ENCODE data around the gene COL11A2.

Gene COL11A2

GRCh38 chr6:33128318-33128717 is 63.9 kb downstream of the COL11A2 start:
- Histone ChIP-seq H3K4me3 (no peak overlapping the region), H3K27ac (no peak overlapping the region), H3K36me3 (ENCODE audit: insufficient read depth, low read length) (no peaks in the 10 kb centered on the region), H3K9me3 (ENCODE audit: low read depth, low read length) (no peaks in the 10 kb centered on the region), H3K9ac (ENCODE audit: insufficient read length) (no peak overlapping the region)
- DNase-seq (ENCODE audit: low read depth, low spot score): no peak
- TF ChIP-seq EZH2 (IDR thresholded peaks at IDR 0.05) (no peak), FOXP2 (optimal IDR thresholded peaks at IDR 0.05; ENCODE audit: control extremely low read depth, extremely low read length, insufficient read depth) (no peak), POLR2AphosphoS5 (IDR thresholded peaks at IDR 0.05; ENCODE audit: borderline replicate concordance, low read depth, low read length) (no peak)

- Histone ChIP-seq H3K36me3 (ENCODE audit: insufficient read depth, low read length) (no peaks in the 10 kb centered on the region), H3K4me3 (no peak overlapping the region), H3K27ac (no peak overlapping the region), H3K9ac (ENCODE audit: insufficient read length) (no peak overlapping the region), H3K9me3 (ENCODE audit: low read depth, low read length) (no peaks in the 10 kb centered on the region)
- TF ChIP-seq POLR2AphosphoS5 (IDR thresholded peaks at IDR 0.05; ENCODE audit: borderline replicate concordance, low read depth, low read length) (no peak), EZH2 (IDR thresholded peaks at IDR 0.05) (no peak), FOXP2 (optimal IDR thresholded peaks at IDR 0.05; ENCODE audit: control extremely low read depth, extremely low read length, insufficient read depth) (no peak)
- DNase-seq (ENCODE audit: low read depth, low spot score): no peak
Measured at GRCh38 chr6:33126101-33126714, 66.1 kb downstream of the COL11A2 start.

GRCh38 chr6:33124947-33125346 is 67.3 kb downstream of the COL11A2 start:
- no peak for DNase-seq (ENCODE audit: low read depth, low spot score)
- Histone ChIP-seq H3K4me3 (no peak overlapping the region), H3K9me3 (ENCODE audit: low read depth, low read length) (no peaks in the 10 kb centered on the region), H3K9ac (ENCODE audit: insufficient read length) (no peak overlapping the region), H3K36me3 (ENCODE audit: insufficient read depth, low read length) (no peaks in the 10 kb centered on the region), H3K27ac (no peak overlapping the region)
- TF ChIP-seq POLR2AphosphoS5 (IDR thresholded peaks at IDR 0.05; ENCODE audit: borderline replicate concordance, low read depth, low read length): no peak
- no peak for TF ChIP-seq EZH2 (IDR thresholded peaks at IDR 0.05)
- TF ChIP-seq FOXP2 (optimal IDR thresholded peaks at IDR 0.05; ENCODE audit: control extremely low read depth, extremely low read length, insufficient read depth): no peak

- Histone ChIP-seq H3K4me3 (no peak overlapping the region), H3K36me3 (ENCODE audit: insufficient read depth, low read length) (no peaks in the 10 kb centered on the region), H3K9ac (ENCODE audit: insufficient read length) (no peak overlapping the region), H3K27ac (no peak overlapping the region), H3K9me3 (ENCODE audit: low read depth, low read length) (no peaks in the 10 kb centered on the region)
- TF ChIP-seq POLR2AphosphoS5 (IDR thresholded peaks at IDR 0.05; ENCODE audit: borderline replicate concordance, low read depth, low read length): no peak
- no peak for TF ChIP-seq EZH2 (IDR thresholded peaks at IDR 0.05)
- TF ChIP-seq FOXP2 (optimal IDR thresholded peaks at IDR 0.05; ENCODE audit: control extremely low read depth, extremely low read length, insufficient read depth): no peak
- no peak for DNase-seq (ENCODE audit: low read depth, low spot score)
Measured at GRCh38 chr6:33124525-33124901, 67.8 kb downstream of the COL11A2 start.

GRCh38 chr6:33123732-33124524 is 68.3 kb downstream of the COL11A2 start:
- no peak overlapping the region for H3K4me3 ChIP-seq
- no peaks in the 10 kb centered on the region for H3K36me3 ChIP-seq (ENCODE audit: insufficient read depth, low read length)
- no peak for DNase-seq (ENCODE audit: low read depth, low spot score)
- H3K27ac ChIP-seq: no peak overlapping the region
- TF ChIP-seq FOXP2 (optimal IDR thresholded peaks at IDR 0.05; ENCODE audit: control extremely low read depth, extremely low read length, insufficient read depth): no peak
- TF ChIP-seq EZH2 (IDR thresholded peaks at IDR 0.05): no peak
- no peak for TF ChIP-seq POLR2AphosphoS5 (IDR thresholded peaks at IDR 0.05; ENCODE audit: borderline replicate concordance, low read depth, low read length)
- no peak overlapping the region for H3K9ac ChIP-seq (ENCODE audit: insufficient read length)
- H3K9me3 ChIP-seq (ENCODE audit: low read depth, low read length): no peaks in the 10 kb centered on the region

- no peak overlapping the region for H3K9ac ChIP-seq (ENCODE audit: insufficient read length)
- no peak overlapping the region for H3K4me3 ChIP-seq
- no peak for DNase-seq (ENCODE audit: low read depth, low spot score)
Measured at GRCh38 chr6:33123181-33123580, 69.1 kb downstream of the COL11A2 start.

GRCh38 chr6:33120001-33120400 is 72.3 kb downstream of the COL11A2 start:
- Histone ChIP-seq H3K4me3 (no peak overlapping the region), H3K9me3 (ENCODE audit: low read depth, low read length) (no peaks in the 10 kb centered on the region), H3K36me3 (ENCODE audit: insufficient read depth, low read length) (no peaks in the 10 kb centered on the region), H3K9ac (ENCODE audit: insufficient read length) (no peak overlapping the region), H3K27ac (no peak overlapping the region)
- TF ChIP-seq EZH2 (IDR thresholded peaks at IDR 0.05) (no peak), FOXP2 (optimal IDR thresholded peaks at IDR 0.05; ENCODE audit: control extremely low read depth, extremely low read length, insufficient read depth) (no peak), POLR2AphosphoS5 (IDR thresholded peaks at IDR 0.05; ENCODE audit: borderline replicate concordance, low read depth, low read length) (no peak)
- no peak for DNase-seq (ENCODE audit: low read depth, low spot score)

More at GRCh38 chr6:33123181-33123580, 69.1 kb downstream of the COL11A2 start:
- no peak for TF ChIP-seq POLR2AphosphoS5 (IDR thresholded peaks at IDR 0.05; ENCODE audit: borderline replicate concordance, low read depth, low read length)
- no peak for TF ChIP-seq EZH2 (IDR thresholded peaks at IDR 0.05)
- TF ChIP-seq FOXP2 (optimal IDR thresholded peaks at IDR 0.05; ENCODE audit: control extremely low read depth, extremely low read length, insufficient read depth): no peak
- H3K36me3 ChIP-seq (ENCODE audit: insufficient read depth, low read length): no peaks in the 10 kb centered on the region
- H3K9me3 ChIP-seq (ENCODE audit: low read depth, low read length): no peaks in the 10 kb centered on the region
- H3K27ac ChIP-seq: no peak overlapping the region

- H3K27ac ChIP-seq: no peak overlapping the region
- no peak overlapping the region for H3K4me3 ChIP-seq
- DNase-seq (ENCODE audit: low read depth, low spot score): peak; percentile 44
- no peaks in the 10 kb centered on the region for H3K36me3 ChIP-seq (ENCODE audit: insufficient read depth, low read length)
- no peak overlapping the region for H3K9ac ChIP-seq (ENCODE audit: insufficient read length)
- TF ChIP-seq EZH2 (IDR thresholded peaks at IDR 0.05) (no peak), POLR2AphosphoS5 (IDR thresholded peaks at IDR 0.05; ENCODE audit: borderline replicate concordance, low read depth, low read length) (no peak), FOXP2 (optimal IDR thresholded peaks at IDR 0.05; ENCODE audit: control extremely low read depth, extremely low read length, insufficient read depth) (no peak)
- no peaks in the 10 kb centered on the region for H3K9me3 ChIP-seq (ENCODE audit: low read depth, low read length)
Measured at GRCh38 chr6:33118525-33119123, 73.6 kb downstream of the COL11A2 start.

Data from SK-N-MC (cell line).